Right lung (tissue), 10 donors: ENCODE results near the gene CASP7. TPM values are rescaled to one million over a fixed set of nuclear protein-coding genes. Genes with fewer than 3 reads are reported as not detected.
"Not testable (repeated sequence)": the region's sequence is repeated elsewhere in the genome, so short reads cannot be mapped to it uniquely, and the experiment has no call there.

Experiments used
- DNase-seq, 2 donors: peaks; one replicate each; pipeline ENCODE4 v3.0.0-alpha.2; 2013
- long read RNA-seq, 8 donors: transcript quantifications; one replicate each; lab custom pipeline, GENCODE V29; 2026
- polyA plus RNA-seq, 5 donors: library from polyadenylated mRNA; unstranded; fragments of 120-200 nt; gene quantifications; one replicate each; pipeline versions ENCODE4 v1.2.1 to v1.2.3, GENCODE V29; 2013; ENCODE audit warnings: inconsistent platforms in 1 of 5, low replicate concordance in 1 of 5; ENCODE audit not compliant: insufficient read length in 5 of 5, insufficient read depth in 1 of 5

The CASP7 gene
- polyA plus RNA-seq, result 10 to 100 TPM; 40.3 to 59.0 (median 45.3) TPM
- long read RNA-seq, donor 1, transcript CASP7-203 (7 exons, 2,377 nt), result major isoform, 5 of 8 reads
- long read RNA-seq, donor 1, partial matches to known transcripts, result 0 of 8 reads
- long read RNA-seq, donor 1, other reads (novel, unspliced or antisense), result 0 of 8 reads
- long read RNA-seq, donor 2, transcript CASP7-211 (7 exons, 2,467 nt), result minor isoform, 6 of 24 reads
- long read RNA-seq, donor 2, transcript CASP7-203 (7 exons, 2,377 nt), result major isoform, 7 of 24 reads
- long read RNA-seq, donor 2, partial matches to known transcripts, result 10 of 24 reads
- long read RNA-seq, donor 2, other reads (novel, unspliced or antisense), result 0 of 24 reads
- long read RNA-seq, donor 3, transcript CASP7-203 (7 exons, 2,377 nt), result major isoform, 11 of 16 reads
- long read RNA-seq, donor 3, transcript CASP7-211 (7 exons, 2,467 nt), result minor isoform, 5 of 16 reads
- long read RNA-seq, donor 3, partial matches to known transcripts, result 0 of 16 reads
- long read RNA-seq, donor 3, other reads (novel, unspliced or antisense), result 0 of 16 reads
- long read RNA-seq, donor 4, partial matches to known transcripts, result 11 of 14 reads
- long read RNA-seq, donor 4, other reads (novel, unspliced or antisense), result 0 of 14 reads
- long read RNA-seq, donor 5, transcript CASP7-203 (7 exons, 2,377 nt), result minor isoform, 5 of 15 reads
- long read RNA-seq, donor 5, transcript CASP7-211 (7 exons, 2,467 nt), result major isoform, 7 of 15 reads
- long read RNA-seq, donor 5, partial matches to known transcripts, result 0 of 15 reads
- long read RNA-seq, donor 5, other reads (novel, unspliced or antisense), result 0 of 15 reads
- long read RNA-seq, donor 6, transcript CASP7-203 (7 exons, 2,377 nt), result major isoform, 12 of 27 reads
- long read RNA-seq, donor 6, partial matches to known transcripts, result 9 of 27 reads
- long read RNA-seq, donor 6, other reads (novel, unspliced or antisense), result 0 of 27 reads
- long read RNA-seq, donor 7, transcript CASP7-203 (7 exons, 2,377 nt), result major isoform, 5 of 7 reads
- long read RNA-seq, donor 7, partial matches to known transcripts, result 0 of 7 reads
- long read RNA-seq, donor 7, other reads (novel, unspliced or antisense), result 0 of 7 reads
- long read RNA-seq, donor 8, partial matches to known transcripts, result 0 of 6 reads
- long read RNA-seq, donor 8, other reads (novel, unspliced or antisense), result 0 of 6 reads

DNA sequence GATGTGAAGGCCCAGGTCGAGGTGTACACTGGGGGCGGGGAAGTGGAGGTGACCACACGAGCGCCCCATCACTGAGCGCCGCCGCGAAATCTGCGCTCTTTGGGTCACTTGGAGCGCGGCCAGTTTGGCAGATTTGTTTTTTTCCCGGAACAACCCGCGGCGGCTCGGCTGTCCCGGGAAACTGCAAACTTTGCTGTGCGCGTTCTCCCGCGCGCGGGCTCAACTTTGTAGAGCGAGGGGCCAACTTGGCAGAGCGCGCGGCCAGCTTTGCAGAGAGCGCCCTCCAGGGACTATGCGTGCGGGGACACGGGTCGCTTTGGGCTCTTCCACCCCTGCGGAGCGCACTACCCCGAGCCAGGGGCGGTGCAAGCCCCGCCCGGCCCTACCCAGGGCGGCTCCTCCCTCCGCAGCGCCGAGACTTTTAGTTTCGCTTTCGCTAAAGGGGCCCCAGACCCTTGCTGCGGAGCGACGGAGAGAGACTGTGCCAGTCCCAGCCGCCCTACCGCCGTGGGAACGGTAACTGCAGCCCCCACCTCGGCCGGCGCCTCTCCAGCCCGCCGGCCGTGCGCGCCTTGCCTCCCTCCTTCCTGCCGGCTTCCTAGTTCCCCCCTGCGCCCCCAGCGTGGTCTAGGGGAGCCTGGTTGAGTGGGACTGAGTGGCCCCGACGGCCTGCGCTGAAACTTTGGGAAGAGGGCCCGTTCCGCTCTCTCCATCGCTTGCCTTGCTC is at the start of gene CASP7:
CASP7 (plus strand) TSS at position 450 of the 727 bp plus-strand sequence. CDS start 17,582 bp downstream, outside the sequence.
- peak; percentile 89 to 90 for DNase-seq

DNA sequence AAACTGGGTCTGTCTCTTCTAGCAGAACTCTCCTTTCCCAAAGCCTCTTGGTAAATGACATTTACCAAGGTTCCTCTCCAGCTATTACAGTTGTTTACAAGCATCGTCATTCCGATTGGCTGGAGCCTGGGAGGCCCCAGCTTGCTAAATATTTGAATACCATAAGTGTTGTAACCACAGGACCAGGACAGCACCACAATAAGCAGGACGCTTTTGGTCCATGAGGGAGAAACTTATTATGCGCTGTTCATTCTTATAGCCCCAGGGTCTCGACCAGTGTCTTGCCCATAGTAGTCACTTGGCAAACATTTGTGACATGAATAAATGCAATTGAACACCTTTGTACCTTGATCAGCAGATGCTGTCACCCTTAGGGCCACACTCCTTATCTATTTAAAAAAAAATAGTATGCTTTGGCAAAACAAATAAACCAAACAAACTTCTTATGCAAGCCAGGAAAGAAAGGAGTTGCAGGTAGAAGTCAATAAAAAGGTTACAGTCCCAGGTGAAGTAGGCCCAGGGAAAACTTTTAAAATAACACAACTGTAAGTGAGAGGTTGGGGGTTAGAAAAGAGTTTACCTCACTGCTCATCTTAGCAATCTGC is 48.7 kb upstream of the CASP7 start:
- no peak for DNase-seq

DNA sequence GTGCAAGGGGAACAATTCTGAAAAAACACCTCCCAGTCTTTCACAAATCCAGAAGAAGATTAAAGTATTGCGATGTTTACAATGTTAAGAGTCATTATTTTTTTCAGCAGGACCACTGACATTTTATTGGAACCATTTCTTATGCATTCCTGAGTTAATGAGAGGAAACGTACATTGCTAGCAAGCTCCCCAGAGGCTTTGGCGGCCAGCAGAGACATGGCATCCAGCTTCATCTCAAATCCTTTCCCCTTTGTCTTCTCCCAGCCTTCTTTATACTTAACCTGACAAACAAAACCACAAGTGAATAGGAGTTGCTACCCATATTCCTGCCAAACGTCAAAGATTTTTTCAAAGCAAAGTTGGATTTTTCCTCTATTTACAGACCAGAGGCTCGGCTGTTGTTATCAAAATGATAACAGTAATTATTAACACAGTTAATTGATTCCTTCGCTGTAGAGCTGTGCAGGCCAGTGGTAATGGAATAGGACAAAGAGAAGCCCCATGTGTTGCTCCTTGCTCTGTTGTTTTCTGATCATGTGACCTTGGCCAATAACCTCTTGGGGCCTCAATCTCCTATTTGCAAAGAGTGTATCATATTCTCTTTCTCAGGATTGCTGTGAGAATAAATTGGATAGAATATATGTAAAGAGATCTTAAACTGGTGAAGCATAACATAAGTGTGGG is 47.9 kb upstream of the CASP7 start:
- no peak for DNase-seq

DNA sequence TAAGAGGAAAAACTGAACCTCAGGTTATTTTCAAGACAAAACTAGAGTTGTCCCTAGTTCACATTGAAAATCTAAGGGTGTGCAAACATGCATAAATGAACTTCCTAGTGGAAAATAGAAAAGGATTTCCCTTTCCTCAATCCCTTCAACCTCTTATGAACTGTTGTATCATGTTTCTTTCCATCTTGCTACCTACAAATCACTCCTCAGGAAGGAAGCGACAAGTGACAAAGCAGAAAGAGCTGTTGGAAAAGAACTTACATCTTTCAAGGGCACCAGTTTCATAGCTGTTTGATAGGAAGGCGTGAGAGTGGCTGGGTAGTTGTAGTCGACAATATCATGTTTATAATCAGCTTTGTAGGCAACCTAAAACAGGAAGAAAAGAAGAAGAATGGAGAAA is 39.7 kb upstream of the CASP7 start:
- no peak for DNase-seq

DNA sequence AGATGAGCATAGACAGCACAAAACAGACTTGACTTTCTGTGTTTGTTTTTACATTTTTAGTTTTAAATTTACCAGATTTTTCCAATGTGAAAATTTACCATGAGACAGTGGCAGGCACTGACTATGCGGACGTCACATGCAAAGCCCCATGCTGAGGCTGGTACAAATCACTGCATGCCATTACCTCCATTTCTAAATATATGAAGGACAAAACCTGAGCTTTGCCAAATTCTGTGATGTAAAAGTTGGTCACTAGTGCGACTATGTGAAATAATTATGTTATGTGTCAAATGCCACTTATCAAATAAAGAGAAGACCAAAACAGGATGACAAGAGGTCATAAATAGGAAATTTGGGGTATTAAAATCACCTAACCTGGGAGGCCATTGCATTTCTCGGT is 38.0 kb upstream of the CASP7 start:
- DNase-seq, result no peak

DNA sequence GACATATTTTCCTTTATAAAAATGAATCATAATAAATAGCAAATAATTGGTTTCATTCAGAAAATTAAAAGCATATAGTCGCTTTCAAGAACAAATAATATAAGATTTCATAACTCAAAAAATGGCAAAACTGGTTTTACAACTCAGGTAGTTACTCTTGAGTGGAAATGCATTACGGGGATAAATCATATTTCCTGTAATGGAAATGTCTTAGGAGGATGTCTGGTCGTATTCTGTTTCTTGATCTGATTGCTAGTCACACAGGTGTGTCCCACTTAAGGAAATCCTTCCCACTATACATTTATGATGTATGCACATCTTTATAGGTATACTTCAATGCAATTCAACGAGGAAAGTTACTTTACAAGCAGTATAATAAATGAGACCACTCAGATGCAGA is 36.5 kb upstream of the CASP7 start:
- DNase-seq, result no peak

DNA sequence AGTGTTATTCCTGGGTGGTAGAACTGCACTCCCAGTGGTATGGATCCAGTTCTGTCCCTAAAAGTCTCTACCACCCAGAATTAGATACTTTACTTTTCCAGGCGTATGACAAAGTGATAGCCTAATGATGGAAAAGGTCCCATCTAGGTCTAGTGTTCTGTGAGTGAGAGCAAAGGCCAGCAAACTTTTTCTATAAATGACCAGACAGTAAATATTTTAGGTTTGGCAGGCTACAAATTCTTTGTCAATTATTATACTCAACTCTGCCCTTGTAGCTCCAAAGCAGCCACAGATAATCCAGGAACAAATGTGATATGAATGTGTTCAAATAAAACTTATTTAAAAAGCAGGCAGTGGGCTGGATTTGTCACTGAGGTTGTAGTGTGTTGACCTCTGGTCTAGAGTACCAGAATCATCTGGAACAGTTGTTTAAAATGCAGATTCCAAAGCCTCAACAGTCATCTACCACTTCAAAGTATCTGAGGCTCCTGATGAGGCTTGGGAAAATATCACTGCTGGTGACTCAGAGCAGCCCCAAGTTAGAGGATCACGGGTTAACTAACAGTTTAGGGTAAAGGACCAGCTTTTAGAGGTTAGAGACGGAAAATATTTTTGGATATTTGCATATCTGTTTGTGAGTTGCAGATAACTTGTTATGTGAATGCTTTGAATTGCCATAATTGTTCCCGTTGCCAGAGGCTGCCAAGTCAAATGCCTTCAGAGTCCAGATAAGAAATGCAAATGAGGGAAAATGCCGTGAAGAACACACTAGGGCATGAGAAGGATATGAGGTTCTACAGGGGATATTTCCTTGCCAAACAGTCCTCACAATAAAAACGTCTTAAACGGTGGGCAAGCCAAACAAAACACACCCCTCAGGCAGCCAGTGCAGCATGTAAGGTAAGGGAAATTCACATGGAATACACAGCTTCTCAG is 35.3 kb upstream of the CASP7 start:
- no peak for DNase-seq

DNA sequence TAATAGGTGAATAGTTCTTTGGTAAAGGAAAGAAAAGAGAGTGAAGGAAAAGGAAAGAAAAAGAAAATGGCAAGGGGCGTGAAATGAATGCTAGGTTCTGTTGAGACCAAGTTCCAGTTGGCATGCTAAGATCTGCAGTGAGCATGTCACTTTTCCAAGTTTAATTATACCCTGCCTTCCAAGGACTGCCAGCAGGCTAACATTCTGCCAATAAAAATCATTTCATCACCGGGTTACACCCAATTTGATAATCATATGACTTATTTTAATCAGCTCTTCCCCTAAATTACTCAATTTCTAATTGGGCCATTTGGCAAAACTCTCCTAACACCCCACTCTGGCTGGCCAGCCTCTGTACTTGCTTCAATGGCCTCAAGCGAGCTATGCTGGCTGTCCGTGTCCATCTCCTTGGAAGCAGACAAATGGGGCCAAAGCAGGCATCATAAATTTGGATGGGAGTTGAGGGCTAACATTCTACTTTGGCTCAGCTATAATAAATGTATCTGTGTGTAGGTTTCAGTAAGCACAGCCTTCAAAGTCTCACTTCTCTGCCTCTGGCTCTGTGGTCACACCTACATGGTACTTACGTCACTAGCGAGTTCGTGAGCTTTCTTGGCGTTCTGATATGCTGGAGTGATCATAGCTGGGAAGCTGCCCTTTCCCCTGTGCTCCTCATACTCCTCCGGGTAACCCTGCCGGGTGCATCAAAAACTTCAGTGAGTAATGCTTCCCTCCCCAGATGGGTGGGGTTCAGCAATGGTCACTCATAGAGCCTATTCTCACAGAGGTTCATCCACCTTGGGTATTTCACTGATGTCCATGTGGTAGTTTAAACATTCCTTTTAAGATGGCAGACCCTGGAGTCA is 33.1 kb upstream of the CASP7 start:
- no peak for DNase-seq

DNA sequence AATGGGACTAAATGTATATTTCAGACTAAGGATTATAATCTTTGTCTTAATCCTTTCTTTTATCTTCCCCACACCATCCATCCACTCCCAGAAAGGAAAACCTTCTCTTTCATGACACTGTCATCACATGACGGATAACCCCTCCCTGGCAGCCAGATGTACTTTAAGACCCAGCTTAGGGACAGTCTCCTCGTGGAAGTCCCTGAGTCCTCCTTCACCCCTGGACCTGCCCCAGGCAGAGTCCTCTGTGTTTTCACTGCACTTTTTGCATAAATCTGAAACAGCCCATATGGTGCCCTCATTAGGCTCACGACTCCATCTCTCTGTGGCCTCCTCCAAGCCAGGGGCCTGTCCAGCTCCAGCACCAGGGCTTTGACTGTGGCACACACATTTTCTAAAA is 31.9 kb upstream of the CASP7 start:
- no peak for DNase-seq

DNA sequence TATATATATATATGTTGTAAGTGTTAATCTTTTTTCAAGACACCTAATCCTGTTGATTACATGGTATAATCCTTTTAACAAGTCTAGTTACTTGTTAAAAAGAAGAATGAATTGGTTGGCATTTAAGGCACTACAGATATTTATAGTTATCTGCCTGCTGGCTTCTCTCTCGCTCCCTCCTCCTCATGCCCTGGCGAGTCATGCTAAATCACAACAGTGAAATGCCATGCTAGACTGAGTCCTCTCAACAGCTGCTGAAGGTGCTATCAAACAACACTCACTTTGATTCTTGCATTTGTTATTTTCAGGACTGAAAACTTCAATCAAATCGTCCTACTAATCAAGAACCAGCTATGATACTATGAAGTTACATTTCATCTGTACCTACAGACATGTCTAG is 31.2 kb upstream of the CASP7 start:
- no peak for DNase-seq

DNA sequence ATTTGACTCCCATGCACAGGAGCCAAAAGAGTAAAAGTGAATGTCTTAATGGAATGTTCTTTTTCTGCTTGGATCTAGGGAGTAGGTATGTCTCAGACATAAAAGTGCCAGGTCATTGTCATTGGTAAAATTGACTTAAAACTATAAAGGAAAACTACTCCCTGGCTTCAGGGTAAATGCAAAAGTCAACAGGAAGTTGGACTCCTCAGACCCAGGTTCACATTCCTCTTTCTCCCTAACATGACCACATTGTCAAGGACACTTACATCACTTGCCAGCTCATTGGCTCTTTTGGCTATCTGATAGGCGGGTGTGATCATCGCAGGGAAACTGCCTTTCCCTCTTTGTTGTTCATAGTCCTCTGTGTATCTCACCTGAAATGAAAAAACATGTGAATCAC is 29.5 kb upstream of the CASP7 start:
- no peak for DNase-seq

DNA sequence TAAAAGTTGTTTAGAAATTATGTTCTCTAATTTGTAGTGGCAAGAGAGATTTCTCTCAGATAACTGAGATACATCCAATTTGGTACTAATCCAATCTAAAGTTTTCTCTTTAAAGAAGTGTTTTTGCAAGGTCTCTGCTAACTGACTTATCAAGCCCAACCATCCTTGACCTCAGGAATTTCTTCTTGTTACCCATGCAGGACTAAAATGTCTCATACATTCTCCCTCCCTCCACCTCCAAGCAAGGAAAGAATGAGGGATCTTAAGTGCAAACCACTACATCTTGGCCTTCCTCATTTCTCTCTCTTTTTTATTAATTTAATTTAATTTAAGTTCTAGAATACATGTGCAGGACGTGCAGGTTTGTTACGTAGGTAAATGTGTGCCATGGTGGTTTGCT is 28.7 kb upstream of the CASP7 start:
- no peak for DNase-seq

DNA sequence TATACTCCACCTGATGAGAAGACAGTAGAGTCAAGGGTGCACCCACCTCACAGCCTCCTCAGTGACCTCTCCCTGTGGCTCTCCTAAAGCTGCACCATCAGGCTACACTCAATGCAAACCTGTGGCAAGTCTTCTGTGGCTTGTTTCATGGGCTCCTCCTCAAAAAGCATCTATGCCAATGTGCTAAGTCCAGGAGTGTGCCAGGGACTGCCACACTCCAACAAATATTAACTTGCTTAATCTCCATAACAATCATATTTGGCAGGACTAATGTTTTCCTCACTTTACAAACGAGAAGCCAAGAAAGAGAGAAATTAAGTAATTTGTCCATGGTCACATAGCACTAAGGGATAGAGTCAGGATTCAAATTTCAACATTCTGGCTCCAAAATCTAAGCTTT is 27.8 kb upstream of the CASP7 start:
- no peak for DNase-seq

DNA sequence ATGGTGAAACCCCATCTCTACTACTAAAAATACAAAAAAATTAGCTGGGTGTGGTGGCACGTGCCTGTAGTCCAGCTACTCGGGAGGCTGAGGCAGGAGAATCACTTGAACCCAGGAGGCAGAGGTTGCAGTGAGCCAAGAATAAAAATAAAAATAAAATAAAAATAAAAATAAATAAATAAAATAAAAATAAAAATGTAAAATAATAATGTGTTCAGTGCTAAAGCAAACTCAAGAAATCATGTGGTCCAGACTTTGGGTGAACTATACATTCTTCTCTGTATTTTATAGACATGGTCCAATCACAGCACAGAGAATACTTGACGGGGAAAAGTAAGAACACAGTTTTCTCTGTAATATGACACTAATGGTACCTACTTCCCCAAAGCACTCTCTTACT is 27.3 kb upstream of the CASP7 start:
- not testable (repeated sequence) for DNase-seq

DNA sequence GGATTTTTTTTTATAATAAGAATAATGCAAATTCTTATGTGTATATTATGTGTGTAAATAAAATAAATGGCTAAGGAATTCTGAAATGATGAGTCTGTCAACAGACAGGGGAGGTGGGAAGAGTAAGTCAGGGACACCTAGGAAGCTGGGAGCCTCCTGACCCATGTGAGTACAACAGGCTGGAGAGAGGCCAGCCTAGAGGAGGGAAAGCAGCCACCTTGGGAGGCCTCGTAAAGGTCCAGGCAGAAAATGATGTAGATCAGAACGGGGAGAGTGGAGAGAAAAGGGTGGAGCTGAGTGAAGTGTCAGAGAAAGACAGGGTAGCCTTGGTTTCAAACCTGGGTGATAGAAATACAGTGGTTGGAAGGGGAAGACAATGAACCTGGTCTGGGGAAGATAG is 22.8 kb upstream of the CASP7 start:
- no peak for DNase-seq

DNA sequence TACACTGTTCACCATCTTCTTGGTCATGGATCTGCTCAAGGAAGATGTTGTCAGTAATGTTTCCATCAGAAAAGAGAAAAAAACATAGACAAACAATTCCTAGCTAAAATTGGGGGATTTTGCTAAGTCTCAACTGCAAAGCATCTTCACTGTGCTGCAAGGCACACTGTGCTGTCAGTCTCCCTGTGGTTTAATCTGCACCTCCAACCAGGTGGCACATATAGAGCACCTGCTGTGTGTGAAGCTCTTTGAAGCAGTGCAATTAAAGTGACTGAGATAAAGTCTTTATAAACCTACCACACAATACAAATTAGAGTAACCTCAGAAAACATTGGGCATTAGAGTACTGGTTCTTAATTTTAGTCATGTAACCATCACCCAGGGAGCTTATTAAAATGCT is 22.2 kb upstream of the CASP7 start:
- no peak for DNase-seq

DNA sequence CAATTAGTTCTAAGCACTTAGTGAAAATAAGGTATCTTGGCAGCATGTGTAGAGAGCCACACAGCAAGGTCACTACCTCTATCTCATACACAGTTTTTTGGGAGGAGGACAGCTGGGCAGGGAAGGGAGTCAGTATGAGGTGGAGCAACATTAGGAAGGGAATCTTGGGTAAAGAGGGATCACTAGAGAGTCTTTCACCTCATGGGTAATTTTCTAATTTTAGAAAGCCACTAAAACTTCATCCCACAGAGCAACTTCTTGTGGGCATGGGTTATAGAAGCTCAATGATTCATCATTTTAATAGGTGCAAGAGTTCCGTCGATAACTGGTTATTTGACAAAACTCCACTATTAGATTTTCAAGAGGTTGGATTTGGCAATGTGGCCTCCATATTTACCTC is 18.4 kb upstream of the CASP7 start:
- DNase-seq, result no peak

DNA sequence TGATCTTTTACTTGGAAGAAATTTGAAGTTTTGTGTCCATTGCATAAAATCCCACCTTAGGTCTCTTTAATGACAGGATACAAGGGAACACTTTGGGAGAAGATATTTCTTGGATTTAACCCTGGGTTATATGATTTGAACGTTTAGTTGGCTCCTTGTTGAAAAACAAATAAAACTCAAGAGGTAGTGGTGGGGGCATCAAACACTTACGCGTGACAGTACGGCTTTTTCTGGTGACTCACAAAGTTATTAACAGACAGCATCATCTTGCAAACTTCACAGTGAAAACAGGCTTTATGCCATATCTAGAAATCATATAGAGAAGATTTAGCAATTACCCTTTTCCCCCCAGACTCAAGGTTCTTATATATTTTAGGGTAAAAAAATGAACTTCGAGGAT is 16.6 kb upstream of the CASP7 start:
- DNase-seq, result no peak
